GM20000 (cell line): ENCODE results near the gene RIMBP2.

Source experiments
- DNase-seq: peaks from one replicate; pipeline ENCODE4 v3.0.0; 2012; ENCODE audit warnings: low spot score
- TF ChIP-seq, protein P1 (sequence below): IDR thresholded peaks from 2 replicates; pipeline ENCODE4 v1.5.1; 2012; ENCODE audit warnings: mild to moderate bottlenecking, control low read depth; ENCODE audit errors: extremely low read depth, missing control alignments

RIMBP2 gene

DNA sequence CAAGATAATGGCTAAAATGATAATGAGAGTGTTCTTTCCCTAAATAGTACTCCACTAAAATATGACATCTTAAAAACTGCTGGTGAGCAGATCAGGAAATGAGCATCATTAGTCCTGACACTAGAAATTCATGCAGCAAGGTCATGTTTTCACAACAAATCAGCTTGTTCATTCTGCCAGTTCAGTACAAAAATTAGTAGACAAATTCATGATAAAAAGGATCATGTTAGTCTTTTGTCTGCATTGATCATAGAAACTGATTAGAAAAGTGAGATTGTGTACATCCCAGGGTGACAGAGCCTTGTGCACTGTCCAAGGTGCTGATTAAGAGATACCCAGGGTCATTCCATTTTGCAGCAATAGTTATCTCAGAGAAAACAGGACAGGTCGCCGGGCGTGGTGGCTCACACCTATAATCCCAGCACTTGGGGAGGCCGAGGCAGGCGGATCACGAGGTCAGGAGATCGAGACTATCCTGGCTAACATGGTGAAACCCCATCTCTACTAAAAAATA is 163.6 kb downstream of the RIMBP2 start:
- TF ChIP-seq, protein P1, sequence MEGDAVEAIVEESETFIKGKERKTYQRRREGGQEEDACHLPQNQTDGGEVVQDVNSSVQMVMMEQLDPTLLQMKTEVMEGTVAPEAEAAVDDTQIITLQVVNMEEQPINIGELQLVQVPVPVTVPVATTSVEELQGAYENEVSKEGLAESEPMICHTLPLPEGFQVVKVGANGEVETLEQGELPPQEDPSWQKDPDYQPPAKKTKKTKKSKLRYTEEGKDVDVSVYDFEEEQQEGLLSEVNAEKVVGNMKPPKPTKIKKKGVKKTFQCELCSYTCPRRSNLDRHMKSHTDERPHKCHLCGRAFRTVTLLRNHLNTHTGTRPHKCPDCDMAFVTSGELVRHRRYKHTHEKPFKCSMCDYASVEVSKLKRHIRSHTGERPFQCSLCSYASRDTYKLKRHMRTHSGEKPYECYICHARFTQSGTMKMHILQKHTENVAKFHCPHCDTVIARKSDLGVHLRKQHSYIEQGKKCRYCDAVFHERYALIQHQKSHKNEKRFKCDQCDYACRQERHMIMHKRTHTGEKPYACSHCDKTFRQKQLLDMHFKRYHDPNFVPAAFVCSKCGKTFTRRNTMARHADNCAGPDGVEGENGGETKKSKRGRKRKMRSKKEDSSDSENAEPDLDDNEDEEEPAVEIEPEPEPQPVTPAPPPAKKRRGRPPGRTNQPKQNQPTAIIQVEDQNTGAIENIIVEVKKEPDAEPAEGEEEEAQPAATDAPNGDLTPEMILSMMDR = no peak
- no peak for DNase-seq

DNA sequence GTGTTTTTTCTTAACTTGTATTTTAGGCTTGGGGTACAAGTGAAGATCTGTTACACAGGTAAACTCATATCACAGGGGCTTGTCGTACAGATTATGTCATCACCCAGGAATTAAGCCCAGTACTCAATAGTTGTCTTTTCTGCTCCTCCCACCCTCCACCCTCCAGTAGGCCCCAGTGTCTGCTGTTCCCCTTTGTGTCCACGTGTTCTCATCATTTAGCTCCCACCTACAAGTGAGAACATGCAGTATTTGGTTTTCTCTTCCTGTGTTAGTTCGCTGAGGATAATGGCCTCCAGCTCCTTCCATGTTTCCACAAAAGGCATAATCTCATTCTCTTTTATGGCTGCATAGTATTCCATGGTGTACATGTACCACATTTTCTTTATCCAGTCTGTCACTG is 166.7 kb downstream of the RIMBP2 start:
- TF ChIP-seq, protein P1 = no peak
- no peak for DNase-seq

DNA sequence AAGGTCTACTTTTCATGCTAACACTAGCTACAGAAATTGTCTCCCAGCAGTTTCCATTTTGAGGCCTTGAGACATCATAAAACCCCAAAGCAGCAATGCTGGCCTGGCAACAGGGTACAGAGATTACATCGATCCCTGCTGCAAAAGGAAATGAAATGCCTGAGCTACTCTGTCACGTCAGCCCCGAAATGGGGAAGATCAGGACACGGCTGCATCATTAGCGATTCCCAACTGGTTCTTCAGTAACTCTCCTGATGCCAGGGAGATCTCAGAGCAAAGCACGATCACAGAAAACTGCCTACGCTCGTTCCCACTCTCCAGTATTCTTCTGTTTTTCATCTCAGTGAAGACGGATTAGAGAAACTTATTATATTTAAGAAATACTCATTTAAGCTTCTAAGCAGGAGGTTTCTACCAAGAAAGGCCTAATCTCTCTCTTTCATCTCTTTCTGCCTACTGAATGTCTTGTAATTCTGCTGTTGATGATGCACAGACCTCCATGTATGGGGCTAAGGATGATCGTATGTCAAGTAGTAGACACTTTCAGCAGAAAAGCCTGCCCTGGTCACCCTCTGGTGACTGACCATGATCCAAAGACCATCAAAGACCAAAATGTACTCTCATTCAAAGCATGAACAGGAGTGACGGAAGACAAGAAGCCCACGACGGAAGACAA is 168.5 kb downstream of the RIMBP2 start:
- DNase-seq = no peak
- TF ChIP-seq, protein P1 = no peak

DNA sequence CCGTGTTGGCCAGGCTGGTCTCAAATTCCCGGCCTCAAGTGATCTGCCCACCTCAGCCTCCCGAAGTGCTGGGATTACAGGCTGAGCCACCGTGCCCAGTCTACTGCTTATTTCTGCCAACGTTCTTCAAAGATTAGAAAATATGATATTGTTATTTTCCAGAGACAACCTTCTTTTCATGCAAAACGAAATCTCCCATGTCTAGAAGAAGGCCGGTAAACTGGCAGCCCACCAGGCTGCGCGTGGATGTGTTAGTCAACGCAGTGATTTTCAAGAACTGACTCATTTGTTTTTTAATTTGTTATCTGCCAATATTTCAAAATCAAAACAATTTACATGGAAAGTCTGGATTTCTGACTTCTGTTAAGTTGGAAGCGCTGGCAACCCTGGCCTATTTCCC is 169.6 kb downstream of the RIMBP2 start:
- no peak for DNase-seq
- TF ChIP-seq, protein P1 = no peak

DNA sequence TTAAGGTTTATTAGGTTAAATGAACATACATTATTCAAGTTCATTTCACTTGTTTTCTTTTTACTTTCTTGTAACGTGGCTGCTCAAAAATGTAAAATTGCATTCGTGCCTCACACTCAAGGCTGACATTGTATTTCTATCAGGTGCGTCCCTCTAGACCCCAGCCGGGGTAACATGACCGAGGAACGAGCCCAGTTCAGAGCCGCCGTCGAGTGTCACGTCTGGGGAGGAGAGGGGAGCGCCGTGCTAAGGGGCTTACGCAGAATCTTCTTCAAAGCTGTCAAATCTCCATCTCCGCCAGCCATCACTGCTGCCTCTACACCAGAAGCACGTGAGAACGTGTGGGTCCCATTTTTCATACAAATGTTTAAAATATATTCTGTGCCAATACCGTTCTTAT is 170.6 kb downstream of the RIMBP2 start:
- TF ChIP-seq, protein P1 = no peak
- DNase-seq = no peak

DNA sequence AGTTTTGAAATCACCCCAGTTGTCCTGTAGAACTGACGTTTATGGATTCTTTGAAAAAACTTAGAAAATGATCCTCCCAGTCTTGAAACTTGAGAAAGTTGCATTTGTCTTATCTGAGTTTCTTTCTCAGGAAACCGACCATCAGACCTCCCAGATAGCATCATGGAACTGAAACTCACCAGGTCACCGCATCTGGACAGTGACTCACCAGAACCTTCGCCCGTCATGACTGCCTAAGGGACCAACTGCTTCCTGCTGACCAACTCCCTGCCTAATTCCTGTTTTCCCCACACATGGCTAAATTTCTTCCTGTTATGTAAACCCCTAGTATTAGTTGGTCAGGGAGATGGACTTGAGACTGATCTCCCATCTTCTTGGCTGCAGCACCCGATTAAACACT is 175.7 kb downstream of the RIMBP2 start:
- TF ChIP-seq, protein P1 = no peak
- DNase-seq = no peak

DNA sequence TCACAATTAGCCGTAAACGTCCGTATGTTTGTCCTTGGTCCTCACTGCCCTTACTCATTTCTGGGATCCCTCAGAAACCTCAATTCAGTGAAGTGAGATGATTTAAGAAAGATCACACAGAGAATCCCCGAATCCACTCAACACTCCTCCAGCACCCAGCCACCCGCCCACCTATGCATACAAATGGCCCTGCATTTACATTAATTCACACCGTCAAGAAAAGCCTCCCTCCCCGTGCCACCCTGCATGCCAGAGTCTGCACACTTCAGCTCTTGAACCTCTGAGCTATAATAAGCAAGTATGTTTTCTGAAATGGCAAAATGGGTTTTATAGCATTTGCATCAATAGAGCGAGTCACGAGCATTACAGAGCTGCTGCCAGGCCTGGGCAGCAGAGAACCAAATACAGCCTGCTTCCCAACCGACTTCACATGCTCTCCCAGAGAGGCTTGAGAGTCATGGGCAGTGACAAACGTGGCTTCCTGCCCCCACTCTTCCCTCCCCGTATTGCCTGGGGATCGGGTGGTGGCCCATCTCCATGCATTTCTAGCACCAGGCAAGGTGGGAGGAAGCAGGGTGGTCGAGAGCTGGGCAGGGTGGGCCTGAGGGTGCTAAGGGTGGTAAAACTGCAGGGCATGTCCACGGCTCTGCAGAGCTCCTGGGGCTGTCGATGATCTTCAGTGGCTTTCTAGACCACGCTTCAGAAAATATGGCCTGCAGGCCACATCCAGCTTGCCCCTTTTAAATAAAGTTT is 177.6 kb downstream of the RIMBP2 start:
- DNase-seq = no peak
- TF ChIP-seq, protein P1 = no peak
